COLO668 (cell line): ENCODE data around the gene CASP8.

Experiments
- DNase-seq: peaks from one replicate; lab custom pipeline; 2025; ENCODE audit not compliant: unreplicated experiment; lab: John Stamatoyannopoulos, UW

Gene CASP8

GRCh38 chr2:201242571-201243277 lies 17.6 kb upstream of the CASP8 start:
- DNase-seq, result no peak

GRCh38 chr2:201244829-201245228 lies 15.5 kb upstream of the CASP8 start:
- no peak for DNase-seq

GRCh38 chr2:201246280-201246679 lies 14.1 kb upstream of the CASP8 start:
- DNase-seq, result no peak

- no peak for DNase-seq
Measured at GRCh38 chr2:201248288-201248844, 12.0 kb upstream of the CASP8 start.

- DNase-seq, result no peak
Measured at GRCh38 chr2:201249889-201250288, 10.4 kb upstream of the CASP8 start.

- no peak for DNase-seq
Measured at GRCh38 chr2:201250741-201251140, 9.6 kb upstream of the CASP8 start.

- DNase-seq, result no peak
Measured at GRCh38 chr2:201254081-201254730, 6.1 kb upstream of the CASP8 start.

GRCh38 chr2:201255408-201256033 lies 4.8 kb upstream of the CASP8 start:
- DNase-seq, result no peak

- DNase-seq, result no peak
Measured at GRCh38 chr2:201256082-201256481, 4.3 kb upstream of the CASP8 start.

- no peak for DNase-seq
Measured at GRCh38 chr2:201257381-201257955, 2.9 kb upstream of the CASP8 start.

- DNase-seq, result peak; percentile 55
Measured at GRCh38 chr2:201257956-201258665, 2.2 kb upstream of the CASP8 start.

GRCh38 chr2:201258666-201259615 lies 1.4 kb upstream of the CASP8 start:
- no peak for DNase-seq

GRCh38 chr2:201261471-201261870 lies 1.1 kb downstream of the CASP8 start:
- DNase-seq, result no peak

- DNase-seq, result no peak
Measured at GRCh38 chr2:201261906-201262305, 1.6 kb downstream of the CASP8 start.

GRCh38 chr2:201262718-201263117 lies 2.4 kb downstream of the CASP8 start:
- no peak for DNase-seq

- no peak for DNase-seq
Measured at GRCh38 chr2:201263779-201264178, 3.4 kb downstream of the CASP8 start.

GRCh38 chr2:201264472-201265173 lies 4.3 kb downstream of the CASP8 start:
- no peak for DNase-seq

GRCh38 chr2:201266629-201267028 lies 6.3 kb downstream of the CASP8 start:
- no peak for DNase-seq

- DNase-seq, result no peak
Measured at GRCh38 chr2:201267278-201268030, 7.1 kb downstream of the CASP8 start.
